GM19238 (cell line): Measurements from ENCODE around the gene FADS3.

Experiments
- DNase-seq: peaks from one replicate; pipeline ENCODE4 v3.0.0; 2011; ENCODE audit warnings: low spot score; ENCODE audit not compliant: insufficient read length

The FADS3 gene

GRCh38 chr11:61861634-61862033 lies 29.7 kb downstream of the FADS3 start:
- no peak for DNase-seq

GRCh38 chr11:61860054-61860903 lies 31.1 kb downstream of the FADS3 start:
- DNase-seq, result no peak

DNA sequence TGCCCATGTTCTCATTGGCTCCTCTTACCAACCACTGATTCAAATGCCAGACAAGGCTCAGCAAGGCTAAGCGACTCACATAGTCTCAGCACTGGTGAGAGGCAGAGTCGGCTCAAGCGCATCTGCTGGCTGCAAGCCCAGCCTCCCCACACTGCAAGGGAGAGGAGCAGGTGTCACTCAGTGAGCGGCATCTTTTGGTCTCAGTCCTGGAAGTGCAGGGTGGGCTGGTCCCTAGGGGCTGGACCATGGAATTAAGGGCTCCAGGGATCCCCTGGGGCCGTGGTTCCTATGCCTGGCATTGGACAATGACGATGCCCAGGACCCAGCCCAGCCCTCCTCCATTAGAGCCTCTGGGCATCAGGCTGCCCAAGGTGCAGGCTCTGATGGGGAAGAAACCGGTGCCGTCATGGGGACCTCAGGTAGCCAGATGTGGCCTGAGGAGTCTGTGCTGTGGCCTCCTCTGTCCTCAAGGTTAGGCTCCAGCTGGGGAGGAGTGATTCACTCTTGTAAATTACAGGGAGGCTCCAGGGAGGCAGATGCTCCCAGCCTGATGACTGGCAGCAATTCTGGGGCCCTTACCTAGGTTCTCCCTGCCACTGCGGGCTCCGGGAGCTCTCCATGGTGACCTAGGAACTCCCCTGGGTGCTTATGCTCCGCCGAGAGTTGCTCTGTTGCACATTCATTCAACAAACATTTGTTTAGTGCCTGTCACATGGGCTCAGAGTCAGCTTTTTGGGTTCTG lies 35.2 kb downstream of the FADS3 start:
- no peak for DNase-seq

DNA sequence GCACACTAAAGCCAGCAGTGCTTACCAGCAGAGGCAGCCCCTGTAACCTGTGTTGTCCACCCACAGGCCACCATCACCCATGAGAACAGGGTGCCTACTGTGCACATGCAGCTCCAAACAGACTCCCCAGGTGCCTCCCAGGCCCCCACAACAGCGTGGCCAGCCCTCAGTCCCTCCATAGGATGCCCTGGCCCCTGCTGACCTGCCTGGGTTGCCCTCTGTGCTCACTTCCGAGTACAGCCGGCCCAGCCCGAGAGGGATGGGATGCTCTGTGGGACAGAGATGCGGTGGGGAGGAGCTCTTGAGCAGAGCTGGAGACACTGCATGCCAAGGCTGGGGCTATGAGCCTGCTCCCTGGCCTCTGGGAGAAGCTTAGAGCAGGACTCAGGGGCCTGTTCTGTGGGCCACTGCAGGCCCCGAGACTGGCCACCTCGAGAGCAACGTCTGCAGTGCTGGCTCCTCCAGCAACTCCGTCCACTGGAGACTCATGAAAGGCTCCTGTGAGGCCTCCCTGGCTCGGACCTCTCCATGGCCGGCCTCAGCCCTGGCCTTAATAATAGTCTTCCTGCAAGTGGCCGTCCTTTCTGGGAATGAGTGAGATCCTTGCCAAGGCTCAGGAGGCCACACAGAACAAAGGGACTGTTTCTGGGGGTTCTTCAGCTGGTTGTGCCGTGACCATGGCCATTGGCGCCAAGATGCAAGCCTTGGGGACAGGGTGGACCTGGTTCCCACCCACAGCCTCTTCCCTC lies 36.2 kb downstream of the FADS3 start:
- DNase-seq, result no peak

DNA sequence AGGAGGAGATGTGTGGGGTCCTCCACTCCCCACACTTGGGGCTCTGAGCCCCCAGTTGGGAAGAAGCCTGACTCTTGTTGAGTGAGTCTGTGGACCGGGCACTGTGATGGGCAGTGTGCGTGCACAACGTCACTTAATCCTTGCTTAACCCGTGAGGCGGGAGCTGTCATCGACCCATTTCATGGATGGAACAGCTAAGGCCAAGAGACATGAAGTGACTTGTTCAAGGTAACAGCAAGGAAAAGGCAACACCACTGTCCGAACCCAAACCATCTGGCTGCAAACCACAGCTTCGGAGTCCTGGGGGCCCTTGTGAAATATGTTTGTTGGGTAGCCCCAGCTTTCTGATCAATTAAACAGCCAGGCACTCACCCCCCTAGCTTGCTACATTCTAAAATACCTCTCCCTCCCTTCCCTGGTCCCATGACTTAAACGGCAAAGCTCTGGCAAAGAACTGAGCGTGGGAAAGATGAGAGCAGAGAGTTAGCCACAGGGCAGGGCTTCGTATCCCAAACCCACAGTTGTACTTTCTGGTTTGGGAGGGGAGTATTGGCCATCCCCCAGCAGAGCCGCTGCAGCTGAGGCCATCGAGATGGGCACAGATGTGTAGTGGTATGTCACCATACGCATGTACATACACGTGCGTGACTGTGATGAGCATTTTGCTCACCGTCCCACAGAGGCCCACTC lies 37.0 kb downstream of the FADS3 start:
- no peak for DNase-seq

DNA sequence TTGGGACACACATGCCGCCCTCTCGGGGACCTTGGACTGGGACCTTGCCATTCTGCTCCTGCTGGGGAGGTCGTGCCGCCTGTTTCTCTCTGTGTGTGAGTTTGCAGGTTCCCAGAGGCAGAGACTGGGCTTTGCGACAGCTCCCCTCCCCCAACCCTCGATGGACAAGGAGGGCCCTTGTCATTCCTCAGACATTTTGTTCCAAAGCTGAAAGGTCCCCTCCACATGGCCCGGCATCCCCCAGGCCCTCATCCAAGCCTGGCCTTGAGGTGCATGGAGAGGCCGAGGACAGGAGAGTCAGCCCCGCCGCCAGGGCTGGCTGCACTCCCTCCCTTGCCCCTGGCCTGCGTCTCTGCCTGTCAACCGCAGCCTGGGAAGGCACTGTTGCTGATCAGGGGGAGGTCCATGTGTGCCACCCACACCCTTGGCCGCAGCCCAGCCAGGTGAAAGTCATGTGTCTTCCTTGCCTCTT lies 37.6 kb downstream of the FADS3 start:
- no peak for DNase-seq

- DNase-seq, result no peak
Measured at GRCh38 chr11:61851900-61852295, 39.4 kb downstream of the FADS3 start.

DNA sequence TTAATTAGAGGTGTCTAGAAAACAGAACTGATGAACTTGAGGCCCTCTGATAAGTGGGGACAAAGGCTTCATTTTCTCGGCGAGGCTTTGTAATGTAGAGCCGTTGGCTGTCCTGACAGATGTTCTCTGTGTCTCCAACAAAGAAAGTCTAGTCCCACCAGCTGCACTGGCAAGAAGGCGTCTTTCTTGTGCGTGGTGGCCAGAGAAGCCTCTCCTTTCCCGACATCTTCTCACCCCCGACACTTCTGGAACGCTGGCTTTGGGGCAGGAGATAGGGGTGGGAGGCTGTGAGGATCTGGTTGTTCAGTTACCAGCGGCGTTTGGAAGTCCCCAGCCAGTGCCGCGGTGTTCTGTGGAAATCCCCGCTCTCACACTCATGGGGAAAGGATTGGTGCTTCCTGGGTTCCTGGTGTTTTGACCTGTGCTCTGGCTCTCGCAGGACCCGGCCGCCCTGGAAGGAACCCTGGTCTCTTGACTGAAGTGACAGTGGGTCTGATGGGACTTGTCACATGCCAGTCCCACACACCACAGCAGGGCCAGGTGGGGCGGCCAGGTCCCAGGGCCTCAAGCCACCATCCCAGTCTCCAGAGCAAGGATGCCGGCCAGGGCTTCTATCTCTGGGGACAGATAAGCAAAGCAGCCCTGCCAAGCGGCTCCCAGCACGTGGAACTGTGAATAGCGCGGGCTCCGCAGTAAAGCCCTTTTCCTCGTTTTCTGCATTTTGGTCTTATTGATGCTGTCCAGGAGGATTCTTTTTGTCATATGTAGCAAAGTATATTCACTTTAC lies 40.0 kb downstream of the FADS3 start:
- DNase-seq, result no peak

DNA sequence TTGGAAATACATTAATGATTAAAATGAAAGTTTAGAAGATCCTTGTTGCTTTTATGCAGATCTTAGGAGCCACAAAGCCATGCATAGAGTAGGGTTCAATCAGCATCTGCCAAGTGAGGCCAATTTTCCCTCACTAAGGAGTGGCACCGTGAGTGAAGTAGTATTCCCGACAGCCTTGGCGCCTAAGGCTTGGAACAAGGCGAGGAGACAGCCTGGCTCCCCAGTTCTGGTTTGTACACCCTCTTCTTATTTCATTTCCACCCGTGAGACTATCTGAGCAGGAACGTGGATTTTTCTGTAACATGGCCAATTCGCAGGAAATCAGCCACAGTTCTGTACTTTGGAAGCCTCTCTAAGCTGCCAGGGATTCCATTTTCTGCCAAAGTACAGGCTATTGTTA lies 40.7 kb downstream of the FADS3 start:
- DNase-seq, result no peak

- DNase-seq, result no peak
Measured at GRCh38 chr11:61848631-61849030, 42.7 kb downstream of the FADS3 start.

- DNase-seq, result no peak
Measured at GRCh38 chr11:61847914-61848581, 43.3 kb downstream of the FADS3 start.

DNA sequence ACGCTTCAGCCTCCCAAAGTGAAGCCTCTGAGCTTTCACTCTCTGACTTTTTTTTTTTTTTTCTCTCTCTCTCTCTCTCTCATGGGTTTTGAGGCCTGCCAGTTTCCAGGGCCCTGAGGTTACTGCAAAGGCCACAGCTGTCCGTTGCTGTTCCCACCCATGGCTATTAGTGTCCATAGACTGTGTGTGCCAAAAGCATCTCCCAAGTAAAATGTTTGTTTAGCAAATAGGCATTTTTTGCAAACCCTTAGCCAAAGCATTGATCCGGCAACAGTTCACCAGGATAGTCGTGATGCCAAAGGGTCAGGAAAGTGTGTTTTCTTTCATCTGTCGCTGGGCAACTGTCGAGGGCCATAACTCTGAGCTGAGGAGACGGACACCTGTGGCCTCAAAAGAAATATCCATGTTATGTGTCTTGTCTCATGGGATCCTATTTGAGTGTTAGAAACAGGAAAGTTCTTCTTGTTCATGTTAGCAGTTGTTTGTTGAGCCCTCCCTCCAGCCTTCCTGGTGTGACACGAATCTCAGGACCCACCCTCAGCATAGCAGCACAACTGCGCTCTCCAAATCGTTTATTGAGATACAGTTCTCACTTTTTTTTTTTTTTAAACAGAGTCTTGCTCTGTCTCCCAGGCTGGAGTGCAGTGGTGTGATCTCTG lies 44.9 kb downstream of the FADS3 start:
- DNase-seq, result no peak

DNA sequence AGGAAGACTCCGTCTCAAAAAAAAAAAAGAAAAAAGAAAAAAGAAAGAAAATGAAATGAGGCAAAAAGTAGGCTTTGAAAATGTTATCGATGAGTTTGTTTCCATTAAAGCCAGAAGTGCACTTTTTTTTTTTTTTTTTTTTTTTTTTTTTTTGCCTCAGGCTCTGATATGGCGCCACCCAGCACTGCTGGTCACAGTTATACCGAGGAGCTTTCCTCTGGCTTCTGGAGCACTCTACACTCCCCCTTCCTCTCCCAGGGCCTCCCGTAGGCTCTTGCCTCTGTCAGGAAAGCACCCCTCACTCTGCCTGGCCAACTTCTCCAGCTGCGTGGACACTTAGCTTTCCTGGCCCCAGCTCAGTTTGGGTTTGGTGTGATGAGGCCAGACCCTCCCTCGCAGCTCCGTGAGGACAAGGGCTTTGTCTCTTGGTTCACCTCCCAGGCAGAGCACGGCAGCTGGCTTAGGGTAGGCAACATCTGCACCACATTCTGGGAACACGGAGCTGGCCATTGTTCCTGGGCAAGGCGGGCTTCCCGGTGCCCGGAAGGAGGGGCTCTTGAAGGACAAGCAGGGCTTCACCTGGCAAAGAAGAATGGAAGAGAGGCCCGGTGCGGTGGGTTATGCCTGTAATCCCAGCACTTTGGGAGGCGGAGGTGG lies 46.3 kb downstream of the FADS3 start:
- no peak for DNase-seq

DNA sequence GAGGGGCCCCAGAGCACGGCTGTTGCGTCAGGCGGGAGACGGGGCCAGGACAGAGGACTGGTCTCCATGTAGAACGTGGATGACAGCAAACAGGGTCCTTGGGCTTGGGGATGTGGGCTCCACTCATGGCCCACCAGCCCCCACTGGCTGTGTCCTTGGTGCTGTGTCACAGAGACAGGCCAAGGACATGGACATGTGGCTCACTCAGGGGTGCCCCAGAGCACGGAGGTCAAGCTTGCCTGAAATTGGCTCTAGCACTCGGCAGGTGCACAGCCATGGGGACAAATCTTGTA lies 48.9 kb downstream of the FADS3 start:
- no peak for DNase-seq

DNA sequence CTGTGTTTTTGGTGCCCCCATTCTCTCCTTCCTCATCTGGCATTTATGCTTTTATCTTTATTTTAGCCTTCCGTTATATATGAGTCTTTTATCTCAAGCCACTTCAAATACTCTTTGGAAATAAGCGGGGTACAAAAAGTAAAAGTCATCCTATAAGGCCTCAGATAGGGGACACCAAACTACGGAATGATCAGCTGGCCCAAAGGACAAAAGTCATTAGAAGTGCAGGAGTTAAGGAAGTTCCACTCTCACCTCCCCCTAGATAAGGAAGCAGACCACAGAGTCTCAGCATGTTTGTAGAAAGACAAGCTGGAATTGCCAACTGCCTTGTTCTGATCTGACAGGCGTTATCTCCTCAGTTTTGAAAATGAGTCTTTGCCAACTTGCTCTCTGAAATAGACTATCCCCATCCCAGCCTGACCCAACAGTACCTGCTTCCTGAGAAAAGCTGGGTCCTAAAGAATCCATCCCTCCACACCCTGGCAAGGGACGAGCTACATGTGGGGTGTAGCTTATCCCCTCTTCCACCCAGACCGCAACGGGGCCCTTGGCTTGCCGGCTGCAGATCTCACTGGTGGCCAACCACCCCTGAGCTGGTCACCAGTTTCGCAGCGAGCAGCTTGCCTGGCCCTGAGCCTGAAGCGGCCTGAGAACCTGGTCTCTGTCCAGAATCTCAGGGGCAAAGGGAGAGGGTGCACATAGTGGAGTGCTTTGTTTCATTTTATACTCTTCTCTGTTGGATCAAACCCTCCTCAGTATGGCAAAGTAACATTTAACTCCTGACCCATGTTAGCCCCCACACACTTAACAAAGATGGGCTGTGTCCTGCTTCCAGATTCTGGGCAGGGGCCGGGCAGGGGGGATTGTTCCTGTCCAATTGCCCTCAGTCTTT lies 49.5 kb downstream of the FADS3 start:
- DNase-seq, result no peak

DNA sequence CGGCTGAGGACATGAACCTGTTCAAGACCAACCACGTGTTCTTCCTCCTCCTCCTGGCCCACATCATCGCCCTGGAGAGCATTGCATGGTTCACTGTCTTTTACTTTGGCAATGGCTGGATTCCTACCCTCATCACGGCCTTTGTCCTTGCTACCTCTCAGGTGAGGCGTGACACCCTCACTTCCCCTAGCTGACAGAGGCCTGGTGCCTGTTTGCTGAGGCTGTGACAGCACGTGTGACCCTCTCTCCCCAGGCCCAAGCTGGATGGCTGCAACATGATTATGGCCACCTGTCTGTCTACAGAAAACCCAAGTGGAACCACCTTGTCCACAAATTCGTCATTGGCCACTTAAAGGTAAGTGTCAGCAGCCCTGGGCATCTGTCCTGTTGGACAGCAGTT lies 51.0 kb downstream of the FADS3 start:
- no peak for DNase-seq

DNA sequence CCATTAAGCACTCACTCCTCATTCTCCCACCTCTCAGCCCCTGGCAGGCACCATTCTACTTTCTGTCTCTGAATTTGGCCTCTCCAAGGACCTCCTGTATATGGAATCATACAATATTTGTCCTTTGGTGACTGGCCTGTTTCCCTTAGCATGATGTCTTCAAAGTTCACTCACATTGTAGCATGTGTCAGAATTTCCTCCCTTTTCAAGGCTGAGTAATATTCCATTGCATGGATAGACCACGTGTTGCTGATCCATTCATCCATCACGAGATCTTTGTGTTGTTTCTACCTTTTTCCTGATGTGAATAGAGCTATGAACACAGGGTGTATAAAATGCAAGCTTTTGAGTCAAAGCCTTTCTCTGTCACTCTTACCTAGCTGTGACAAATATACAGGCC lies 51.6 kb downstream of the FADS3 start:
- DNase-seq, result no peak

GRCh38 chr11:61838921-61839320 lies 52.4 kb downstream of the FADS3 start:
- DNase-seq, result no peak
